GM19328 (cell line): ENCODE data around the gene FOXK2.

ENCODE experiments used
- ATAC-seq: cut with Tn5 transposase; IDR thresholded peaks from one replicate; pipeline ENCODE4 v1.9.1; 2021; ENCODE audit warnings: mild to moderate bottlenecking, moderate library complexity; ENCODE audit not compliant: unreplicated experiment

The FOXK2 gene

GRCh38 chr17:82518826-82519810 is at the start of gene FOXK2:
TSS of gene FOXK2 (plus strand) at chr17:82519732. CDS start at chr17:82519889, 157 bp downstream.
- ATAC-seq = peak; percentile 95

DNA sequence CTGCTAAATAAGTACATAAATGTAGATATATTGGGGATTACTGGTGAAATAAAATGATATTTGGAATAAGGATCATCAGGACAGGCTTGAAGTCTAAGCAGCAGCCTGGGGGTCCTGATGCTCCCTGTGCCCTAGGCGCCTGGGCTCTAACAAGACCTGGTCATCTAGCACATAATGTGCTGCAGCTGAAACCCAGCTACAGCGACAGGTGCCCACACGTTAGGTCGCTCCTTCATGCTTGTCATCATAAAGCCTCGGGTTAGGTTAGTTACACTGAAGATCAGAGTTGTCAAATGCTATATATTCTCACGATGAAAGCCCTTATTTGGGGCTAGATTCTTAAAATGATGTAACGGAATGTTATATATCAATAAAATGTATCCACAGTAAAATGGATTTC is 49.5 kb upstream of the FOXK2 start:
- no peak for ATAC-seq

DNA sequence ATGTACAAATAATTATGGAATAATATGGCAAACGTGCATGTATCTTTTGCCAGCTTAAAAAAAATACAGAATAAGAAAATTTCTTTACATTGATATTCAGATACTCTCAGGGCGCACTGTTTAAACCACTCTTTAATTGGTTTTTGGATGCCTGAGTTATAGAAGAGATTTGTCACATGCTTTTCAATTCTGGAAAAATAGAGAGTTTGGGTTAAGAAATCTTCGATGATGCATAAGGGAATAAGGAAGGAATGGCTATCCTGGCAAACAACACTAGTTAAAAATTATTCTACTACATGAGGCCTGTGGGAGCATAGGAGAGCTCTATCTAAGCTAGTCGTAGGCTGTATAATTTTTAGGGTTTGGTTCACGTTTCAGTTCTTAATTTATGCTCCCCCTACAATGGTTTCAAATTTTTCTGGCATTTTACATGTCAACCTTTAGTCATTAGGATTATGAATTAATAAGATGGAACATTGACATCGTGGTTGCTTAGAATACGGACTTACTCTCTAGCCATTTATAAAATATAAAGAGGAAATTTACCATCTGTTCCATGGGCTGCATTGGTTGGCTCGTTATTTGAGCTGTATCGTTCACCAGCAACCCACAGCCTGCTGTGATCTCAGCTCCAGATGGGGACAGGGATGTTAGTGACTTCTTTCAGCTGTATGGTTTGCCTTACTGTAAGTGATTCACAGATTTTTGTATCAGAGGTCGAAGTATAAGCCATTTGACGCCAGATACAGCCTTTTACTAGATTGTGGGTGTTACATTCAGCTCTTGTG is 45.1 kb upstream of the FOXK2 start:
- ATAC-seq = no peak

- no peak for ATAC-seq
These were observed 44.1 kb upstream of the FOXK2 start for GRCh38 chr17:82475458-82475857.

- no peak for ATAC-seq
These were observed 41.6 kb upstream of the FOXK2 start for GRCh38 chr17:82477934-82478333.

GRCh38 chr17:82479602-82480001 is 39.9 kb upstream of the FOXK2 start:
- no peak for ATAC-seq

DNA sequence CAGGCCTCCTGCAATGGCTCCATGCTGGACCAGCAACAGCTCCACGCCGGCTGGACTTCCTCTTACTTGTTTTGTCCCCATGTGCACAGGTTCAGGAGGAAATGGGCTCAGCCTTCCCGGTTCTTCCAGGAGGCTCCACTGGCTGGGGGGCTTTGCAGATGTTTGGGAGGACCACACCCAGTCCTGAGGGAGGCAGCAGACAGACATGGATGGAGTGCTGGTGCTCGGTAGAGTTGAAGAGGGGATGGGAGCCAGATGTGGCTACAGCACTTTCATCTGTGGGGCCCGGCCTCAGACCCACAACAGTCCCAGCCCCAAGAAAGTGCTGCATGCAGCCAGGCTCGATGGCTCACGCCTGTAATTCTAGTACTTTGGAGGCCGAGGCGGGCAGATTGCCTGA is 39.2 kb upstream of the FOXK2 start:
- ATAC-seq = no peak

DNA sequence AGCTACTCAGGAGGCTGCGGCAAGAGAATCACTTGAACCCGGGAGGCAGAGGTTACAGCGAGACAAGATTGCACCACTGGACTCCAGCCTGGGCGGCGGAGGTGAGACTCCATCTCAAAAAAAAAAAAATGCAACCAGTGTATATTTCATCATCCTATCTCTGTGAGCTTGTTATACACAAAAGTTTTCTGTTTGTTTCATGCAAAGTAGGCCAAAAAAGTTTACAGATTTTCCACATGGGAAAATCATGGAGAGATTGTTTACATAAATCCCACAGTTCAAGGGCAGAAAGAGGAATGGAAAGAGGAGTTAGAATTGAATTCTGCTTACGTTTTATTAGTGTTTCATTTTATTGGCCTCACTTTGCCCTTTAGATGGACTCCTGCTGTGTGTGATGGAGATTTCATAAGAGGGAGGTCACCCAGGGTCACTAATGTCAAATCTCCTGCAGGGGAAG is 36.3 kb upstream of the FOXK2 start:
- ATAC-seq = no peak

DNA sequence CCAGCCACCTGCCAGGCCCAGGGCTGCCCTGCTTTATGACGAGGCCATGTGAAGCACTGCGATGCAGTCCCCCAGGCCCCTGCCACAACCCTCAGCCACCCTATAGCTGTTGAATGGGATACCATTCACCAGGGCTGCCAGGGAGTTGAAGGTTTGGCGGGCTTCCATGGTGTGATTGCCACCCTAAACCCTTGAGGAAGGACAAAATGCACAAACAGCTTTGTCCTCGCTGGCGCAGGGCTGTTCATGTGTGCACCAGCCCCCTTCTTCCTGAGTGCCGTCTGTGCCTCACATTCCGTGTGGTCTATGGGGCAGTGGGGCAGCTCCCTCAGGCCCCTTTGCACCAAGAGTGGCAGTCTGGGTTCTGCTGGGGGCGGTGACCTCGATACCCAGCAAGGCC is 35.7 kb upstream of the FOXK2 start:
- ATAC-seq = no peak

DNA sequence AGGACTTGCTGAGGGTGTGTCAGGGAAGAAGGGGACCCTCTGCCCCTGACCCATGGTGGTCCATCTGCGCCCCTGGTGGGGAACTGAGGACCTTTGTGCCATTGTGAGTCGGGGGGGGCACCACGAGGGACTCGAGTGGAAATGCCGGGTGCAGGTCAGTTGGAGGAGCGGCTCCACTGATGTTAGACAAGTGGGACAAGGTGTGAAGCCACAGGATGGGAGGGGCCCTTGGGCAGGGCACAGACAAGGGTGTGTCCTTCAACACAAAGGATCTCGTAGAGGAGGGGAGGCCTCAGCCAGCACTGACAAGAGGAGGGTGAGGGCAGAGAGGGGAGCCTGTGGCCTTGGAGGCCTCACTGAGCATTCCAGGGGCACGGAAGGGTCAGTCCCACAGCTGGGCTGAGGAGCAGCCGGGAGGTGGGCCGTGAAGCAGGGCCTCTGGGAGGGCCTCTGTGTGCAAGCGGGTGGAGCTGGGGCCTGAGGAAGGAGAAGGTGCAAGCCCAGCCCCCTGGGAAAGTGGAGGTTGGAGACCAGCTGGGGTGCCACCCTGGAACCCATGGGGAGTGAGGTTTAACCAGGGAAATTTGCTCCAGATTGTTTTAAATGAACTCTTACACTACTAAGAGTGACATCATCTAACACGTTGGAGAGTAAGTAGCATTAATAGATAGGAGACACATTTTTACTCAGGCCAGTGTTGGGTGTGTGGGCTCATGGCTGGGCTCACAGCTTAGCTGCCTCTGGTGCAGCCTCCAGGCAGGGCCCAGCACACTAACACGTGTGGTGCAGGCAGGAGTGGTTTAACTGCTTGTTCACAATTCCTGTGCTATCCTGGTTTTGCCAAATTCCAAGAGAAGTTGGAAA is 33.1 kb upstream of the FOXK2 start:
- ATAC-seq = no peak

DNA sequence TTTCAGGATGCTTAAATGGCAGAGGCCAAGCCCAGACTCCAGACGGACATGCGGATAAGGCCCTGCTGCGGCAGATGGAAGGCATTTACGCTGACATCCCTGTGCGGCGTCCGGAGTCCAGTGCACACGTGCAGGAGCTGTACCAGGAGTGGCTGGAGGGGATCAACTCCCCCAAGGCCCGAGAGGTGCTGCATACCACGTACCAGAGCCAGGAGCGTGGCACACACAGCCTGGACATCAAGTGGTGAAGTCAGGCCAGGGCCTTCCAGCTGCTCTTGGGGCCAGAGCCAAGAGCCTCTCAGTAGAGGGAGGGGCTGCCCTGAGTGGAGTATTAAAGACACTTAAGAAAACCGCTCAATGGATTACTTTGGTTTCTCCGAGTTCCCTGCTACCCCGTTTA is 31.6 kb upstream of the FOXK2 start:
- no peak for ATAC-seq

- no peak for ATAC-seq
These were observed 30.4 kb upstream of the FOXK2 start for GRCh38 chr17:82489117-82489516.

DNA sequence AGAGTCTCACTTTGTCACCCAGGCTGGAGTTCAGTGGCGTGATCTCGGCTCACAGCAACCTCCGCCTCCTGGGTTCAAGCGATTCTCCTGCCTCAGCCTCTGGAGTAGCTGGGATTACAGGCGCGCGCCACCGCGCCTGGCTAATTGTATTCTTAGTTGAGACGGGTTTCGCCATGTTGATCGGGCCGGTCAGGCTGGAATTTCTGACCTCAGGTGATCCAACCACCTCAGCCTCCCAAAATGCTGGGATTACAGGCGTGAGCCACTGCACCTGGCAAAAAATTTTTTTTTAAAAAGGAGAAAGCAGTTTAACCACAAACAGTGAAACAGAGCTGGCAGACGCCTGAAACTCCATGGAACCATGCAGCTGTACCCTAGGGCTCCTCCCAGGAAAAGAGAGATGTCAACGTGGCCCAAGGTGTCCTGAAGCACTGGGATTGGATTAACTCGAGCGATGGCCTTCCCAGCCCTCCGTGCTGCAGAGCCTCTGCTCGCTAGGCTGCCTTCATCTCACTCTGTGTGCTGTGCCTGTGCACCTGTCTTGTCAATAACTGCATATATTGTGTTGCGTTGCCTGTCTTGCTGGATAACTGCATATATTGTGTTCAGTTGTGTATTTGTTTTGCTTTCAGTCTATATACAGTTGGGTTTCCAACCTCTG is 29.6 kb upstream of the FOXK2 start:
- no peak for ATAC-seq

GRCh38 chr17:82490512-82491195 is 28.9 kb upstream of the FOXK2 start:
- ATAC-seq = no peak

DNA sequence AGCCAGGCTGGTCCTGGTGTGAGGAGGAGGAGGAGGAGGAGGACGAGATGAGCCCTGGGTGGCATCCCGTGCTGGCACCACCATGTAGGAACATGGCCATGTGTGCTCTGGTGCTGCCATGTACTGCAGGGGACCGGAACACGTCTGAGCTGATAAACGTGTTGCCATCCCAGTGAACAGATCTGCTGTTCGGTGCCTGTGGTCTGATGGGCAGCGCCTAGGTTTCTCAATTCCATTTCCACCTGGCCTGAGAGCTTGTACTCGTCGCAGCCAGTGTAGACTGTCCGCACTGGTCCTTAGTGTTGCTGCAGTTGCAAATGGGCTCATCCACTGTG is 28.4 kb upstream of the FOXK2 start:
- ATAC-seq = no peak

DNA sequence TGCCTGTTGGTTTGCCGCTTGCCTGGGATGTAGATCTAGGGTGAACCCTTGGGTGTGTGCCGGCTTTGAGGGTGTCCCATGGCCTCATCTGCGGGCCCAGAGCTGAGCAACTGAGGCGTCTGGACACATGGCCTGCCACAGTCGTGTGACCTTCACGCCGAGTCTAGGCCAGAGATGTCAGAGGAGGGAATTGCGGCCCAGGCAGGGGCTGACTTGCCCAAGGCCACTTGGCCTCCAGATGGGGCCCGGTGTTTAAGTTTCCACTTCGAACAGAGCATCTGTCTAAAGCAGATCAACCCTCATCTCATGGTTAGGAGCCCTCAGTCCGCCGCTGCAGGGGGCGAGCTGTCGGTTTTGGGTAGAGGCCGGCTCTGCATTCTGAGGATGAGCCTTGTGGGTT is 28.0 kb upstream of the FOXK2 start:
- ATAC-seq = no peak

- ATAC-seq = no peak
These were observed 26.8 kb upstream of the FOXK2 start for GRCh38 chr17:82492643-82493225.

DNA sequence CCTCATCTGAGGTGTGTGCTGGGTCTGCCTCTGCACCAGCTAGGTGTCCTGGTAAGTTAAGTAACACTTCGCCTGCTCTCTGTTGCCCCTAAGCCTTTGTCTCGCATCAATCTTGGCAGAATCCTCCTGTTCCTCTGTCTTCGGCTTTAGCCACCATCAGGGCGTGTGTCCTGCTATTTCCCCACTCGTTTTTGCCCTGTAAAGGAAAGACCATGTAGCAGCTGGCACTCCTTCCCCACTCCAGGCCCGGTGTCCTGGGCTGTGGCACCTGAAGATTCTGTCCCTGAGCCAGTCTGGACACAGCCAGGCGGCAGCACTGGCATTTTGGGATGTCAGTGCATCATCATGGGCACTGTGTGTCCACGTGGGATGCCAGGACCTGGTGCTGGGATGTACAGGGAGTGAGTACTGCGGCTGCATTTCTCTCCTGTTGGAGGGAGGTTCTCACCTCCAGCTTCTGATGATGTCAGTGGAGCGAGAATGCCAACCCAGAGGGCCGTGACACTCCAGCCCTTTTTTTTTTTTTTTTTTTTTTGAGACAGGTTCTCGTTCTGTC is 26.2 kb upstream of the FOXK2 start:
- no peak for ATAC-seq
